ENCODE results near the gene RAB11FIP3. TPM values are rescaled to one million over a fixed set of nuclear protein-coding genes. Genes with fewer than 3 reads are reported as not detected.
"Not testable (repeated sequence)": the region's sequence is repeated elsewhere in the genome, so short reads cannot be mapped to it uniquely, and the experiment has no call there.

Gene RAB11FIP3
- total RNA-seq, 1 experiment from 2014 or later: 37.5 TPM

GRCh38 chr16:411576-412265 is 13.7 kb upstream of the RAB11FIP3 start:
- in situ Hi-C loops (cut with HindIII; ENCODE audit: low pct_unique_long_range_greater_than_20kb, low sequenced_read_pairs): no loop called here
- no peak for DNase-seq (ENCODE audit: low read depth)

DNA sequence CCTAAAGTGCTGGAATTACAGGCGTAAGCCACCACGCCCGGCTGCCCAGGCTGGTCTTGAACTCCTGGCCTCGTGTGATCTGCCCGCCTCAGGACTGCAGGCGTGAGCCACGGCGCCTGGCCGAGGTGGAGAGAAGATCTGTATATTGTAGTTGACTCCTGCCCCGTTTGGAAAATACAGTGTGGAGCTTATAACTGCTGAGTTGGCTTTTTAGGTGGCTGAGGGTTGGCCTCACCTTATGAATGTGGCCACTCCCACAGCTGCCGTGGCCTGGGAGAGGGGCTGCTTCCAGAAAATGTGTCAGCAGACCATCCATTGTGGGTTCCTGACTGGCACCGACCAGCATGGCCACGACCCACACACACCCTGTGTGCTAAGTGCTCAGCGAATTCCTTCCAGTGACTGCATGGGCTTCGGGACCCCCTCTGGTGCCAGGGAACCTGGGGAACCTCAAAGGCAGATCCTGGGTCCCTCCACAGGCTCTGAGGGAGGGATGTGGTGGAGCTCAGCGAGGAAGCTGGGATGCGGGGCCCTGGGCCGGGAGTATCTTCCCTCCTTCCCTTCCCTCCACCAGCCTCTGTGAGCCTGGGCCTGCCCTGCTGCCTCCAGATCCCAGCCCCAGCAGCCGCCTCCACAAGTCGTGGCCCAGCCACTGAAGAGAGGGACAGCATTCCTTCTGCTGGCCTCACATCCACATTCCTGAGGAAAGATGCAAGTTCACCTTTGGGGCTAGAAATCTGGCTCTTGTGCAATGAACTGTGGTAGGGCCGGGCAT is 10.9 kb upstream of the RAB11FIP3 start:
- in situ Hi-C loops (cut with HindIII; ENCODE audit: low pct_unique_long_range_greater_than_20kb, low sequenced_read_pairs): no loop called here
- no peak for DNase-seq (ENCODE audit: low read depth)

DNA sequence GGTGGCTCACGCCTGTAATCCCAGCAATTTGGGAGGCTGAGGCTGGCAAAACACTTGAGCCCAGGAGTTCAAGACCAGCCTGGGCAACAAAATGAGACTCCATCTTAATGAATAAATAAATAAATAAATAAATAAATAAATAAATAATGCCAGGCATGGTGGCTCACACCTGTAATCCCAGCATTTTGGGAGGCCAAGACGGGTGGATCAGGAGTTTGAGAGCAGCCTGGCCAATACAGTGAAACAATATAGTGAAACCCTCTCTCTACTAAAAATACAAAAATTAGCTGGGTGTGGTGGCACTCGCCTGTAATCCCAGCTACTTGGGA is 10.3 kb upstream of the RAB11FIP3 start:
- in situ Hi-C loops (cut with HindIII; ENCODE audit: low pct_unique_long_range_greater_than_20kb, low sequenced_read_pairs): not testable (repeated sequence)

GRCh38 chr16:422179-422578 is 3.3 kb upstream of the RAB11FIP3 start:
- in situ Hi-C loops (cut with HindIII; ENCODE audit: low pct_unique_long_range_greater_than_20kb, low sequenced_read_pairs); DNase-seq (ENCODE audit: low read depth): not testable (repeated sequence)

More for the DNA sequence above, 10.3 kb upstream of the RAB11FIP3 start:
- DNase-seq (ENCODE audit: low read depth): not testable (repeated sequence)

- peak; percentile 63 for DNase-seq (ENCODE audit: low read depth)
- in situ Hi-C loops (cut with HindIII; ENCODE audit: low pct_unique_long_range_greater_than_20kb, low sequenced_read_pairs): no loop called here
Observed at GRCh38 chr16:424033-424622, 1.3 kb upstream of the RAB11FIP3 start.

- DNase-seq (ENCODE audit: low read depth): peak; percentile 56
- in situ Hi-C loops (cut with HindIII; ENCODE audit: low pct_unique_long_range_greater_than_20kb, low sequenced_read_pairs): no loop called here
Observed at GRCh38 chr16:424623-425081, 797 bp upstream of the RAB11FIP3 start.

- no peak for DNase-seq (ENCODE audit: low read depth)
- in situ Hi-C loops (cut with HindIII; ENCODE audit: low pct_unique_long_range_greater_than_20kb, low sequenced_read_pairs): no loop called here
Observed at GRCh38 chr16:425740-426114, 278 bp downstream of the RAB11FIP3 start.

- DNase-seq (ENCODE audit: low read depth): no peak
- in situ Hi-C loops (cut with HindIII; ENCODE audit: low pct_unique_long_range_greater_than_20kb, low sequenced_read_pairs): no loop called here
Observed at GRCh38 chr16:426115-426905, 861 bp downstream of the RAB11FIP3 start.

DNA sequence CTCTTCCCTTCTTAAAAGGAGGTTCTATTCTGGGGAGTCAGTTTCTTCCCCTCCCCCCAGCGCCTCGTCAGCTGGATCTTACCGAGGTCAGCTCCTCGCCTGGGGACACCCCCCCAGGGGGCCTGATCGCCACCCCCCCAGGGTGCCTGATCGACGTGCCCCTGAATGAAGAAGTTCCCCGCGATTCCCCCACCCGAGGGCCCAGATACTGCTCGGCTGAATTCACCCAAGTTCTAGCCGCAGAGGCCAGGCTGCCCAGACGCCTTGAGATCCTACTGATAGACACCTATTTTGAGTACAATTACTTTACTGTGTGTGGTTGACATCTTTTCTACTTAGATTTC is 1.4 kb downstream of the RAB11FIP3 start:
- in situ Hi-C loops (cut with HindIII; ENCODE audit: low pct_unique_long_range_greater_than_20kb, low sequenced_read_pairs): no loop called here
- DNase-seq (ENCODE audit: low read depth): no peak

DNA sequence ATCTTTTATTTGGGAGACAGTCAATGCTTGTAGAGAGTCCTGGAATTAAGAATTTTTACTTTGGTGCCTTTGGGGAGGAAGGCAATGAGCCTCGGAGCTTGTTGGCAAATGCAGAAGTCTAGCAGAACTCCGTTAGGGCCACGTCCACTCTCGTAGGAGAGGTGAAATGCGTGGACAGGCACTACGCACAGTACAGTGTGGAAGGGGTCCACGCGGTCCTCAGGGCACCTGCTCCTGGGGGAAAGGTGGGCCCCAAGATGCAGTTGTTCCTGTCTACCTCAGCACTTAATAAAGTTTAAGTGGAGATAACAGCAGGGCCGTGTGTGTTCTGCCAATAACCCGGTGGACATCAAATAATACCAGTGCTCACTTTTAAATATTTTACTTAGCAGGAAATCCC is 1.8 kb downstream of the RAB11FIP3 start:
- in situ Hi-C loops (cut with HindIII; ENCODE audit: low pct_unique_long_range_greater_than_20kb, low sequenced_read_pairs): no loop called here
- no peak for DNase-seq (ENCODE audit: low read depth)

GRCh38 chr16:430904-431303 is 5.5 kb downstream of the RAB11FIP3 start:
- in situ Hi-C loops (cut with HindIII; ENCODE audit: low pct_unique_long_range_greater_than_20kb, low sequenced_read_pairs): no loop called here
- DNase-seq (ENCODE audit: low read depth): no peak

- in situ Hi-C loops (cut with HindIII; ENCODE audit: low pct_unique_long_range_greater_than_20kb, low sequenced_read_pairs): no loop called here
- DNase-seq (ENCODE audit: low read depth): no peak
Observed at GRCh38 chr16:440627-441026, 15.2 kb downstream of the RAB11FIP3 start.

DNA sequence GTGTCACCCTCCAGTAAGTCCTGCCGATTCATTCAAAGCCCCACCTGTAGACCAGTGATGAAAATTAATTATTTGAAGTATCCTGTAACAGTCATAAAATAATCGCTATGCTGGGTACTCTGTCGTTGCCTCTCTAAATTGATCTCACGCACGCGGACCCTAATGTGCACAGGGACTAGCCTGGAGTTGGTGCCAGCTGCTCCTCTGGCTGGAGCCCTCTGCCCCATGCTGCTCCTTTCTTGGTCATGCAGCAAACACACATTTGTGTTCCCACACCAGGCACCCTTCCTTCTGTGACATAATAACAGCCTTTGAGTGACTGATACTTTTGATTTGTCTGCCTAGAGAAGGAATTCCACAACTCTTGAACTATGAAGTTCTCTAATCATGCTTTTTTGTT is 16.0 kb downstream of the RAB11FIP3 start:
- DNase-seq (ENCODE audit: low read depth): no peak
- in situ Hi-C loops (cut with HindIII; ENCODE audit: low pct_unique_long_range_greater_than_20kb, low sequenced_read_pairs): no loop called here

DNA sequence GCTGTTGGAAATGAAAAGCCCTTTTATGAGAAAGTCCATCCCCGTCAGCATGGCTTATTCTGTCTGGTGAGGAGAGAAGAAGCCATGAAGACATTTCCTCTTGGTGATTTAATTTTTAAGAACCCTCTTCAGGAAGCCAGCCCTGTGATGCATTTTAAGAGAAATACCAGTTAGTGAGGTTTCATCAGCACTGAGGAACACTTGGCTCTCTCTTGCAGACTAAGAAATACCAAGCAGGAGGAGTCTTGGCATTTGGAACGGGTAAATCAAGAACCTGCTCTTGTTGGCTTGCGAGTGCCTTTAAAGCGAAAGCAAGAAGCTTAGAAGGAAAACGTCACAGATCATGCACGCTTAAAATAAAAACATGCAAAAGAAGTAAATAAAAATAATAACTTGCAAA is 17.5 kb downstream of the RAB11FIP3 start:
- in situ Hi-C loops (cut with HindIII; ENCODE audit: low pct_unique_long_range_greater_than_20kb, low sequenced_read_pairs): no loop called here
- DNase-seq (ENCODE audit: low read depth): no peak

- in situ Hi-C loops (cut with HindIII; ENCODE audit: low pct_unique_long_range_greater_than_20kb, low sequenced_read_pairs): no loop called here
- no peak for DNase-seq (ENCODE audit: low read depth)
Observed at GRCh38 chr16:444027-444426, 18.6 kb downstream of the RAB11FIP3 start.

DNA sequence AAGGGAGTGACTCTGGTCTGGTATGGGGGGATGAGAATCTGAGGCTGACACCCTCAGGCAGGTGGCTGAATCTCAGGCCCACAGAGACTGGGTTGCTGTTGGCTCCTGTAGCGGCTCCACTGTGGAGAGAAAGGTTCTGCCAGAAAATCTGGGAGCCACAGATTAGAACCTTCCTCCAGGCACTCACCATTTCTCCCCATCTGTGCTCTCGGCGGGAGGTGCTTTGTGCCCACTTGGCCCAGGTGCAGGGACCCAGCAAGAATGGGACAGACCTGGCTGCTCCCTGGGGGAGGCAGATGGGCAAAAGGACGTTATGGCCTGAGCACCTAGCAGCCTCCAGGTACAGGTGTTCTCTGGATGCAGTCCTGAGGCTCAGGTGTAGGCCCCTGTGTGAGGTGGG is 20.1 kb downstream of the RAB11FIP3 start:
- in situ Hi-C loops (cut with HindIII; ENCODE audit: low pct_unique_long_range_greater_than_20kb, low sequenced_read_pairs): no loop called here
- DNase-seq (ENCODE audit: low read depth): no peak

GRCh38 chr16:450385-450784 is 24.9 kb downstream of the RAB11FIP3 start:
- no peak for DNase-seq (ENCODE audit: low read depth)
- in situ Hi-C loops (cut with HindIII; ENCODE audit: low pct_unique_long_range_greater_than_20kb, low sequenced_read_pairs): no loop called here

- DNase-seq (ENCODE audit: low read depth): no peak
- in situ Hi-C loops (cut with HindIII; ENCODE audit: low pct_unique_long_range_greater_than_20kb, low sequenced_read_pairs): no loop called here
Observed at GRCh38 chr16:450785-451512, 25.5 kb downstream of the RAB11FIP3 start.

Data from Caki2 (cell line).